ENCODE data around the gene RAB37.

Gene RAB37

GRCh38 chr17:74764751-74765286, 27.8 kb downstream of the RAB37 start:
- DNase-seq = no peak

DNA sequence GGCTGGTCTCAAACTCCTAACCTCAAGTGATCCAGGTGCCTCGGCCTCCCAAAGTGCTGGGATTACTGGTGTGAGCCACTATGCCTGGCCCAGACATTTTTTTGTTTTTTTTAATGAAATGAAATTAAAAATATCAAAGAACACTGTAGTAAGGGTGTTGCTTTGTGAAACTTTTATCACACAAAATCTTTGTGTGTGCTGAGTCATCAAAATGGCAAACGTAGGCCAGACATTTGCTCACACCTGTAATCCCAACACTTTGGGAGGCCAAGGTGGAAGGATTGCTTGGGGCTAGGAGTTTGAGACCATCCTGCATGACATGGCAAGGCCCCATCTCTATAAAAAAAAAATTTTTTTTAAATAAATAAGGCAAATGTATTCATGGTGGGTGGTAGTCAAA, 29.4 kb downstream of the RAB37 start:
- DNase-seq = no peak

DNA sequence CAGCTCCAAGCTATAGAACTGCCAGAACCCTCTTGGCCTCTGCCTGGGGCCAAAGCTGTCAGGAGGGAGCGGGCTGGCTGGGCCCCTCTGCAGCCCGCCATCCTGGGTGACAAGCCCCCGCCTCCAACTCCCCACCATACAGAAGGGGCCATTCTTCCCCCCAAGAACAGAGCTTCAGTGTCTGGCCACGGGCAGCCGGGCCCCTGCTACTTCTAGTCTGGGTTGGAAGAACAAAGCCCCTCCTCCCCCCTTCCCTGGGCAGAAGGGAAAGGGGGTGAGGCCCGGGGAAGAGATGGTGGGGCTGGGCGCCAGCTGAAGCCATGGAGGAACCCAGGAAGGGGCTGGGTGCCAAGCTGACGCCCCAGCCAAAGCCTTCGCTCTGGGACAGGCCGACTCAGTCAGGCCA, 30.1 kb downstream of the RAB37 start:
- no peak for DNase-seq

DNA sequence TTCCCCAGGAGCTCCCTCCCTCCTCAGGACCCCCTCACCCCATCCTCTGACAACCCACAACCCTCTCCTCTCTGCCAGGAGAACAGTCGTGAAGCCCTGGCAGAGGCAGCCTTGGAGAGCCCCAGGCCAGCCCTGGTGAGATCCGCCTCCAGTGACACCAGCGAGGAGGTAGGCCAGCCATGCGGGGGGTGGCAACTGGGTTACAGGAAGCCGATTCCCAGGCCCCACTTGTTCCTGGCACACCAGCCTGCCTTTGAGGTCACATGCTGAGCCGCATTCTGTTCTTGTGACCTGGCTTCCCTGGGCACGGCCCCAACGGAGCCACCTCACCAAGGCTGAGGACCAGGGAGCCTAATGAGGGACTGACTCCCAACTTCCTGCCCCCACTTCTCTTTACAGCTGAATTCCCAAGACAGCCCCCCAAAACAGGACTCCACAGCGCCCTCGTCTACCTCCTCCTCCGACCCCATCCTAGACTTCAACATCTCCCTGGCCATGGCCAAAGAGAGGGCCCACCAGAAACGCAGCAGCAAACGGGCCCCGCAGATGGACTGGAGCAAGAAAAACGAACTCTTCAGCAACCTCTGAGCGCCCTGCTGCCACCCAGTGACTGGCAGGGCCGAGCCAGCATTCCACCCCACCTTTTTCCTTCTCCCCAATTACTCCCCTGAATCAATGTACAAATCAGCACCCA, 31.2 kb downstream of the RAB37 start:
- DNase-seq = no peak

DNA sequence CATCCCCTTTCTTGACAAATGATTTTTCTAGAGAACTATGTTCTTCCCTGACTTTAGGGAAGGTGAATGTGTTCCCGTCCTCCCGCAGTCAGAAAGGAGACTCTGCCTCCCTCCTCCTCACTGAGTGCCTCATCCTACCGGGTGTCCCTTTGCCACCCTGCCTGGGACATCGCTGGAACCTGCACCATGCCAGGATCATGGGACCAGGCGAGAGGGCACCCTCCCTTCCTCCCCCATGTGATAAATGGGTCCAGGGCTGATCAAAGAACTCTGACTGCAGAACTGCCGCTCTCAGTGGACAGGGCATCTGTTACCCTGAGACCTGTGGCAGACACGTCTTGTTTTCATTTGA, 31.7 kb downstream of the RAB37 start:
- DNase-seq = no peak

- no peak for DNase-seq
Measured at GRCh38 chr17:74769266-74769855, 32.3 kb downstream of the RAB37 start.

DNA sequence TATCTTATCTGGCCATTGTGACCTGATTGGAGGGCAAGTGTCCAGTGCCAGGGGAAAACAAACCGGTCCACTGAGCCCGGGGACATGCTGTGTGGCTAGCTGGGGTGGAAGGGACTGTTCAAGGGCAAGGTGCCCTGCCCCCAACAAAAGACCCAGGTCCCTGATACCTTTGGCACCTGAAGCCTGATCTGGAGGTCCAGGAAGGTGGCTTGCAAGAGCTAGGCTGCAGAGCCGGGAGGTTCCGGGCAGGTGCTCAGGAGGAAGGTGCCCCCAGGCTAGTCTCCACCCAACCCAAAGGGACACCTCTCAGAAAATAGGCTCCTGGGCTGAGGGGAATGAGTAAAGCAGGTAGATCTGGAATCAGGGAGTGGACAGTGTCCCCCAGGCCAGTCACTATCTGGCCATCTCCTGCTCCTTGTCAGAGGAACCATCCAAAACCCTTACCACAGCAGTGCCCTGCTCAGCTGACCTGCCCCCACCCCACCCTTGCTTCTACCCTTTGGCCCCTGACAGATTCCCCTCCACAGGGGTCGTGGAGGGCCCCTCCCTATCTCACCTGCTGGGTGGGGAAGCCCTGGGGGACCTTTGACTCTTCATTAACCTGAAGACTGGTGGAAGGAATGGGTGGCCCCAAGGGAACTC, 32.9 kb downstream of the RAB37 start:
- no peak for DNase-seq

DNA sequence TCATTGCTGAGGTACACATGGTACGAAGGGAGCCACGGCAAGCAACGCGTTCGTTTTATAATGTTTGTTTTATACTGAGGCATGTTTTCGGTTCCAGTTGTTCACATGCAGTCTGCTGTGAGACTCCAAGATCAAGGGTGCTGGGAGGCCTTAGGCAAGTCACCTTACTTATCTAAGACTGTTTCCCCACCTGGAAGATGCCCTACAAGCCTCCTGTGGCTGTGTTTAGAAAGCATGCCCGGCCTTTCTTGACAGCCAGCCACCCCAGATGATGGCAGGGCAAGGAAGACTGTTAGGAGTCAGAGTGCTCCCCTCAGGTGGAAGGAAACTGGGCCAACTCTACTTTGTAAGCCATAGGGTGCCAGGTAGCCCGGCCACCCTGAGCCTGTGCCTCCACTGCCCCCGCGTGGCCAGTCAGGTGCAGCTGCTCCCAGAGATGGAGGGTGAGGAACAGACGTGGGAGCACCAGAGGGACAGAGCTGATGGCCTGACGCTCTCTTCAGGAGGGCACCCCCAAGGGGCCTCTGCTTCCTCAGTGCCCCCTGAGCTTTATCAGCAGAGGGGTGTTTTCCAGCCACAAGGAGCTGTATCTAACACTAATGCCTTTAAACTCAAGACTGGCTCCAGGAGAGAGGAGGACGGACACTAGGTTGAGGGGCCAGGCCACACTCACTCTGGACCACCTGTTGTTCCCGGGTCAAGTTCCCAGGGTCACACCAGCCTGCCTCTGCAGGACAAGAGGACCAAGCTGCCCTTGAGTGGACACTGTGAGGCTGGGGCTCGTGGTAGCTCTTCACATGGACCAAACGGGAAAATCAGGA, 33.7 kb downstream of the RAB37 start:
- DNase-seq = peak; percentile 76

DNA sequence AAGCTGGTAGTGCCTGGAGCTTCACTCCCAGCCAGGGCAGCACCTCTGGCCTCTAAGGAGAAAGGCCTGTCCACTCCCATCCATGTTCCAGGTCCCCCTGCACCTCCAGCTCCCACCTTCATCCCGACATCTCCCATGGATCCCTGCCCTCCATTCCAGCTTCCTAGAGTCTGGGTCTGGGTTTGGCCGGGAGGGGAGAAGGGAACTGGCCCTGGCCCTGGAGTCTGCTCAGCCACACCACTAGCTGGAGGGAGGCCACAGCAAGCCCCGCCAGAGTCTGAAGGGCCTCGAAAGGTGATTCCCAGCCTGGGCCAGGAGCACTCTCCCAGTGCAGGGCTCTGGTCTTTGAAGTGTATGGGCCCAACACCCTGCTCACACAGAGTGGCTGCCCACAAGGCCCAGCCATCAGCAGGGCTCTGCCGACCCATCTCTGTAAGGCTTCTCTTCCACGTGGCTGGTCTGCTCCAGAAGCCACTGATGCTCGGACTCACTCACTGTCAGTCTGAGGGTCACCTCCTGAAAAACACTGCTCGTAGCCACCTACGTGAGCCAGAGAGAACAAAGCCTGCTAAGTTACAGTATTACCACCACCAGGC, 34.4 kb downstream of the RAB37 start:
- DNase-seq = no peak

DNA sequence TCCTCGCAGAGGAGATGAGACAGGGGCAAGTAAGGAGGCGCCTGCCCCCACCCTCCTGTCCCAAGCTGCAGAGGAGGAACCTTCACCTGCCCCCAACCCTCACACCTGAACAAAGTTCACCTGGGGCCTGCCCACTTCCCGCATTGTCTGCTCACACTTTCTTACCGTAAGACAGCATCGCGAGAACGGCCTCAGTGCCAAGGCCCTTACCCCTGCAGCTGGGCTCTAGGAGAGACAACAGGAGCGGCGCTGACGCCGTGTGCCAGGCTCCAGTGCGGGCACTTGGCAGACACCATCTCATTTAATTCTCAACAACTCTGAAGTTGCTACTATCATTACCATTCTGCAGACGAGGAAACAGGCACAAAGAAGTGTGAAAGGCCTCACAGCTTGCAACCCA, 35.0 kb downstream of the RAB37 start:
- DNase-seq = no peak

DNA sequence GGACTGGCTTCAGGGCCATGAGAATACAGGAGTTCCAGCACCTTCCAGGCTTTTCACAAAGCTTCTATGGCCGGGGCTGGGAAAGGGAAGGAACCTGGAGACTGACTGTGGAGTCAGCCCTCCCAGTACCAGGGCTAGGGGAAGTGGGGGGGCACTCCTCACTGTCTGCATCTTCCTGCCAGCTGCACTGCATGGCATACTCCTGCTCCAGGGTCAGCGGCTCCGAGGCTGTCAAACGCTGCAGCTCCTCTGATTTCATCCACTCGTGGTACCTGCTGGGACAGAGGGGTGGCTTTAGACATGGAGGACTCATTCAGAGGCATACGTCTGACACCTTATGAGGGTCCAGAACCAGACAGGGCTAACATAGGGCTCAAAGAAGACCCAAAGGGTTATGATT, 36.4 kb downstream of the RAB37 start:
- no peak for DNase-seq

DNA sequence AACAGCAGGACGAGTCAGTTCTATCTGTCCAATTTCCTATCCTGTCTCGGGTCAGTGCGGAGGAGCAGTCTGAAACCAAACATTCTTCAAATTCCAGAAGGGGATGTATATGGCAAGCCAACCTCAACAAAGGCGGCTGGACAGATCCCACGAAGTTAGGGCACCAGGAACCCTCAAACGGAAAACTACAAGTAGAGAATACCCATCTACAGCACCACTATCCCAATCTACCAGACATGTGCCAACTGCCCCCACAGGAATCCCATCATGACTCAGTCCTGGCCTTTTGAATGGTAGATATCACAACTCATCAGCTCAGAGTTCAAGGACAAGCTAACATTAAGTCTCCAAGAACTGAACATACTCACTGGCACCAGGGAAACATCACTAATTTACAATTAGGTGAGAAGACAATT, 36.8 kb downstream of the RAB37 start:
- no peak for DNase-seq

DNA sequence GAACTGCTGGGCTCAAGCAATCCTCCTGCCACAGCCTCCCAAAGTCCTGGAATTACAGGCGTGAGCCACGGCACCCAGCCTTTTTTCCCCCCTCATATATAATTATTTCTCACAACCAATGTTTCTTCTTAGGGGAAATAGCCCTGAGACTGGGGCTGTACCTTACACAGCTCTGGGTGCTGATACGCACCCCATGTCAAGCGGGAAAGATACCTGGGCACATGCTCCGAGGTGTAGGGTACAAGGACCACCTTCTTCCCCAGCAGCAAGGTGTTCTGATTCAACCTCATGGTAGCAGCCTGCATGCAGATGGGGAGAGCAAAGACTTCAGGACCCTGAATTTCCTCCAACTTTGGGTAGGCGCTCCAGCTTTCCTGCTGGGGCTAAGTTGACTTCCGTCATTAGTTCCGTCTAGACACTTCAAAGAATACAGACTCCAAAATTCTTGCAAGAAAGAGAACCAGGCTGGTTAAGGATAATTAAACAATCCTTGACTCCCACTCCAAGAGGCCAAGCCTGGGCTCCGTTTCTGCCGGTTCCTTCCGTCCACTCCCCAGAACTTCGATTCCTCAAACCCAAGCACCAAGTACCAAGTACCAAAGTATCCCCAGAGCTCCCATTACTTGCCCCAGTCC, 38.5 kb downstream of the RAB37 start:
- DNase-seq = no peak

DNA sequence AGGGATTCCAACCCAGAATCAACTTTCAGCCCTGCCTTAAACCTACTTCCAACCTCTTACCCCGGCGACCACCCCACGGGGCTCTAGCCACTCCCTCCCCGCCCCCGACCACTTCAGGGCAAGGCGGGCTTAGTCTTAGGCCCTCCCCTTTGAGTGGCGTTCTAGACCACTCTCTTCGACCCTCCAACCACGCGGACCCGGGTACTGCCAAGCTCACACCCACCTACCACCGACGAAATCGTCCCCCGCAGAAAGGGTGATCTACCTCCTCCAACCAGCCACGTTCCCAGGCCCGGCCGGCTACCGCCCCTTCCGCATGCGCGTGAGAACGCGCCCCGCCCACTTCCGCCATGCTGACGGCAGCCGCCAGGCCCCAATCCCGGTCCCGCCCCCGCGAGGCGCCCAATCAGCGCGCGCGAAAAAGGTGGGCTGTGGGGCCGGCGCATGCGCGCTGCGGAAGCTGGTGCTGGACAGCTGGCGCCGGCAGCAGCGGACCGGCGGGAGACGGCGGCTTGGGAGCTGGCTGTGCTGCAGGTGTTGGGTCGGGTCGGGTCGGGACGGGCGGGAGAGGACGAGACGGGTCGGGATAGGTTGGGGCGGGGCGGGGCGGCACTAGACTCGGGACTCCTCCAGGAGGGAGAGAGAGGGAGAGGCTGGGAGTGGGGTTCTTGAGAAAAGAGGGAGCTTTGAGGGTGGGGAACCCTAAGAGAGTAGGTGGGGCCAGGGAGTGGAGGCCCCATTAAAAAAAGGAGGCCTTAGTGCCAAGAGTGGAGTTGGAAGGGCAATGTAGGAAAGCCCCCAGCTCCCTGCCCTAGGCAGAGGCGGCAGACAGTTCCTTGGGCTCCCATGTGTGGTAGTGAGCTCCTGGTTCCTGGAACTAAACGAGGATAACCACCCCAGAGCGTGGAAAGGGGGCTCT, 39.2 kb downstream of the RAB37 start, which contains the start of gene NAT9:
NAT9 (minus strand) TSS at position 302 of the 919 bp plus-strand sequence. CDS start 647 bp downstream, outside the sequence.
- peak; percentile 97 for DNase-seq

DNA sequence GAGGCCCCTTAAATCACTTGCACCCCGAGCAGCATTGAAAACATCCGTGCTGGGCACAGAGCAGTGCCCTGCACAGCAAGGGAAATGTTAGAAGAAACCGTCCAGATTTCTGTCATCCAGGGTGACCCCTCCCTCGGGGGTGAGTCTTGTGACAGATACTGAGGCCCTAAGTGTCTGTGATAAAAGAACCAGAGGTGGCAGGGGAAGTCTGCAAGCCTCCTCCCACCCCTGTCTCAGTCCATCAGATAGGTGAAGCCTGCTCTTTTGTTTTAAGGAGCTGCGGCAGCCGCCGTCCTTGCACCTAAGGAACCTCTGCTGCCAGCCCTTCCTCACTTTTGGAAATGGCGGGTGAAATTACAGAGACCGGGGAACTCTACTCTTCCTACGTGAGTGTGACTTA, 39.9 kb downstream of the RAB37 start:
- DNase-seq = no peak

GRCh38 chr17:74777901-74778515, 41.0 kb downstream of the RAB37 start:
- no peak for DNase-seq

GRCh38 chr17:74778960-74779359, 41.9 kb downstream of the RAB37 start:
- no peak for DNase-seq

DNA sequence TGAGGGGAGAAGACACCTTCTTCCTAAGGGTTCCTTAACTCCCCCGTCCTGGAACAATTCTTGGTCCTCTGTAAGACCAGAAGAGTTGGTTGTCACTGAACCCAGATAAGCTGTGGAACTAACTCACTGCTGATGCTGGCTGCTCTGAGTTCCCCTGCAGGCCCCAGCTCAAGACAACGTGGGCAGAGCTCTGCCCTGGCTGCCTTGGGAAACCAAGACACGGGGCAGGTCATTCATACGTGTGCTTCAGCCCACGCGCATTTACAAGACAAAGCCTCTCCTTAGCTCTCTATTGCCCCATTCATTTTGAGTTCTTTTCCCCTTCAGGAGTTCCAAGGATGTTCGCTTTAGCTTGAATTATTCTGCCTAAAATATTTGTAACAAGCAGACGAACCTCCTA, 42.4 kb downstream of the RAB37 start:
- DNase-seq = no peak

- DNase-seq = peak; percentile 85
Measured at GRCh38 chr17:74779948-74780400, 42.9 kb downstream of the RAB37 start.

DNA sequence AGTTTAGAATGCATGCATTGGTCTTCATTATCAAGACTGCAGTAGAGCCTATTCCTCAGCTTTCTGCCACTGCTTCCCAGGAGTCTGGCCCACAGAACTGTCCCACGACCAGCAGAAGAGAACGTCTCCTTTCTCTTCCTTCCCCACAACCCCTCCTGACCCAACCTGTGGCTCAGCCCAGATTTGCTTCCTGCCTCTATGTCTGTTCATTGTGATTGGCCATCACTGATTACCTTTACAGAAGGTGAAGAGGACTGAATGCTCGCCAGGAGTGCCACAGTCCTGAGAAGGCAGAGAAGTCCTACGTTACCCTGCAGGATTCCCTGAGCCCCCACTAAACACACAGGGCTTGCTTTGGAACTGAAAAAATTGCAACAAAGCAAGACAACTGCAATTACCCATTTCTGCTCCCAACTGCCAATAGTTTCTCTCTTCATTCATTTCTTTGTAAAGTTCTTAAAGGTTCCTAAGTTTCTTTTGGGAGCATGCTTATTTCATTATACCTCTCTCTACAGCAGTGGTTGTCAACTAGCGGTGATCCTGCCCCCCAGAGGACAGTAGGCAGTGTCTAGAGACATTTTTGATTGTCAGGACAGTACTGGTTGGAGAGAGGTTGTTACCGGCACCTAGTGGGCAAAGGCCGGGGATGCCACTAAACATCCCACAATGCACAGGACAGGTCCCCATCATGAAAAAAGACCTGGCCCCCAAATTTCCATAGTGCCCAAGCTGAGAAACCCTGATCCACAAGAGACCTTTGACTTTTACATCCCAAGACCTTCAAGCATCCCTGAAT, 43.6 kb downstream of the RAB37 start:
- DNase-seq = no peak

All from central memory CD4-positive, alpha-beta T cell (primary cell).